Measurements from ENCODE around the gene AQP5.
A peak's percentile ranks its signal among the peaks of the same experiment; 100 is the strongest.

Gene AQP5

DNA sequence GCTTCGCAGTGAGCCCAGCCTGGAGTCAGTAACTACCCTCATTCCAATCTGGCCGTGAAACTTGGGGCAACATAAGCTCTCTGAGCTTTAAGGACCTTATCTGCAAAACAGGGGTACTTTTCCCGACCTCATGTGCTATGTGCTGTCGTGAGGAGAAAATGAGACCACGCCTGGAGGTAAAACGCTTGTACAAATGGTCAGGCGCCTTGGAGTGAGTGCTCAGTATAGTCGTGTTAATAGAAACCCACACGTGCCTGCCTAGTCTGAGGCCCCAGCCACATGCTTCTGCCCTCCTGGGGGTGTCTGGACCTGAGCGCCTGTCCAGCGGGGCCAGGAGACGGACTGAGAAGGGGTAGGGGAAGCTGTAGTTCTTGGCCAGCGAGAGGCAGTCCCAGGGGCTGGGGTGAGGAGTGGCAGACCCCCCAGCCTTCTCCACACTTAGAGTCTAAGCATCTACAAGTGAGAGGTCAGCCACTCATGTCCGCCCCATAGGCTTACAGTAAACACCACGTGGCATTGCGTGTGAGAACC, 4.9 kb downstream of the AQP5 start:
- DNase-seq: no peak

DNA sequence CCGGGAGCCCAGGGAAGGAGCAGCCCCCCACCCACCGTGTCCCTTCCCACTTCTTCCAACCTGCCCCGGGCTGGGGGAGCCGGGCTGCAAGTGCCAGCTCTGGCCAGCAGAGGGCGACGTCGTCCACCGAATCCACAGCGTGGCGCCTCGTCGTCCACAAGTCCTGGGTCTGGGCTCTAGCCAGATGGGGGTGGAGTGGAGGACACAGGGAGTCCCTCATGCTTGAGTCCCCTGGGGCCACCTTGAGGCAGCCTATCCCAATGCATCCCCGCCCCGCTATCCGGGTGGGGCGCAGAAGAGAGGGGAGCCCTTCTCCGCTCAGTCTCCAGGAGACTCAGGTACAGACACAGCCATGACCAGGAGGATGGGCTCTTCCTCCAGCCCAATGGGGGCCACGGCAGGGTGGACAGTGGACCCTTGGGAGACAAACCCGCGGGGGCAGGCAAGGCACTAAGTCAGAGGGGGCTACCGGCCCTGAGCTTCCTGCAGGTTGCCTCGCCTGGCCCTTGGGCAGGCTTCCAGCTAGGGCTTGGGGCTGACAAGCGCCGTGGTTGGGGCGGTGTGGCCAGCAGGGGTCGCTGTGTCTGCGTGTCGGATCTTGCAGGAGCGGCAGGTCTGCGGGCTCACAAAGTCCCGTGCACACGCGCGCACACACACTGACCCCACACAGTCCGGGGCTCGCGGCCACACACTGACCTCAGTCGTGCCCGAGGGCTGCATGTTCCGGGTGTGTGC, 5.5 kb downstream of the AQP5 start:
- DNase-seq: peak; percentile 73

DNA sequence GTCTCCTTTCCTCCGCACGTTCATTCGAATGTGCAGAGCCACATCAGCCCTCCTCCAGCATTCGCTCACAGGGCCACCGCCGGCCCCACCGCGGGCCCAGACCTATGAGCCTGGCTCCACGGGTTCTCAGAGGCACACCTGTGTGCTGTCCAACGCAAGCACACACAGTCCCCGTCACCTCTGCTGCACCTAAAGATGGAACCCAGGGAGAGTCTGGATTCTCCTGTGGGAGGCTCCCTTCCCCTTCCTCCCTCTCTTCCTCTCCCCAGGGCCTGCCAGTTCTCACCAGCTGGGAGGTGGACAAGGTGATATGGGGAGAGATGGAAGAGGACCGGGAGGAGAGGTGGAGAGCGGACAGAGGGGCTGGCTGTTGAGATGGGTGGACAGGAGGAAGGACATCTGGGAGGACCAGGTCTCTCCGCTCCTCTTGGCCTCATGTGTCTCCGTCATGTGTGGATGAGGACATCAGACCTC, 6.1 kb downstream of the AQP5 start:
- no peak for DNase-seq

DNA sequence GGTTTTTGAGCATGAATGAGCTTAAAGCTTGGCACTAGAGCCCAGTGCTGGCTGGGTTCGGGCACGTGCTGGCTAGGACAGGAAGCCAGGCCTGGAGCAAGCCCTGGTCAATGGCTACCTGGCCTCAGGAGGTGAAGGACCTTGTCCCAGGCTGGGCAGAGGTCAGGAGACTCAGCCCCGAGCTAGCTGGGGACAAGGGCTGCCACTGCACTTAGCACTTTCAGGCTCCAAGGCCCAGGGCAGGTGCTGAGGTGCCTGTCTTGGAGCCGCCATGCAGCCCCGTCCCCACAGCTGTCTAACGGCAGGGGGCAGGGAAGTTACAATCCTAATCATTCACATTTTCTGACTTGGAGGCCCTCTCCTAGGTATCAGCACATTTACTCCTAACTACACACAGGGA, 6.8 kb downstream of the AQP5 start:
- DNase-seq: no peak

DNA sequence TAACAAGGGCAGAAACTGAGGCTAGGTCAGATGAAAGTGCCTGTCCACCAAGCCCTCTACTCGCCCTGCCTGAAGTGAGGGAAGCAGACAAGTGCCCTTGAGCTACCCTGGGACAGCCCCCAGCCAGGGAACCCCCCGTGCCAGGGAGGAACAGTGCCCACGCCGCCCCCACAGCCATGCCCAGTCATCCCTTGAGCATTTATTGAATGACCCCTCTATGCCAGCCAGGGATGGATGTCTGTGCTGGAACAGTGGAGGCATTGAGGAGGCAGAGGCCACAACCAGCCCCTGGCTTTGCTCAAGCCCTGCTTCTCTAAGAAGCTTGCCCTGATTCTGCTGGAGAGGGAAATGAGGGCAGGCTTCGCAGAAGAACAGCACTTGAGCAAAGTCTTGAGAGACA, 7.4 kb downstream of the AQP5 start:
- no peak for DNase-seq

DNA sequence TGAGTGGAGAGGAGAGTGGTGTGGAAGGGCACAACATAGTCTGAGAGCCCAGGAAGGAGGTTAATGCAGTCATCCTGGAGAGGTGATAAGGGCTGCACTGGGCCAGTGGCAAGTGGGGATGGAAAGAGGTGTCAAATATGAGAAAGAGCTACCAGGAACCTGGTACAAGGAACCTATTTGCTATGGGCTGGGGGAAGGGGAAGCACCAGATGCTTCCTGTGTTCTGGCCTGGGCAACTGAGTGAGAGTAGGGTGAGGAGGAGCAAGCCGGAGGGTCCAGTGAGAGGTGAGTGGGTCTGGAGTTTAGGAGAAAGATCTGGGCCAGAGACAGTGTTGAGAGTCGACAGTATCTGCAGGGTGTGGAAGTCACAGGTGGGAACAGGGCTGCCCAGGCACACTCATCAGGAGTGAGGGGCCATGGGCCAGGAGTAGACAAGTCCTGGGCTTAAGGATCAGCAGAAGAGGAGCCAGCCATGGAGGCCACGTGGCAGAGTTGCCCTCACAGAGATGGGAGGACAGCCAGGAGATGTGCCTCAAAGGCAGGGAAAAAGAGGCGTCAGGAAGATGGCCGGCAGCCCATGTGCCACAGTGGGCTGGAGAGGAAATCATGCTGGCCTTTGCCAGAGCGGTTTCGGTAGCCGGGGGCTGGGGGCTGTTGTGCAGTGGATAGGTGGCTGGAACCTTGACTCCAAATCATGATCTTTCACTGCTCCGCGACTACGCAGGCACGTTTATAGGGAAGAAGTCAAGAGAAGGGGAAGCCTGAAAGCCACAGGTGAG, 8.2 kb downstream of the AQP5 start:
- DNase-seq: no peak

DNA sequence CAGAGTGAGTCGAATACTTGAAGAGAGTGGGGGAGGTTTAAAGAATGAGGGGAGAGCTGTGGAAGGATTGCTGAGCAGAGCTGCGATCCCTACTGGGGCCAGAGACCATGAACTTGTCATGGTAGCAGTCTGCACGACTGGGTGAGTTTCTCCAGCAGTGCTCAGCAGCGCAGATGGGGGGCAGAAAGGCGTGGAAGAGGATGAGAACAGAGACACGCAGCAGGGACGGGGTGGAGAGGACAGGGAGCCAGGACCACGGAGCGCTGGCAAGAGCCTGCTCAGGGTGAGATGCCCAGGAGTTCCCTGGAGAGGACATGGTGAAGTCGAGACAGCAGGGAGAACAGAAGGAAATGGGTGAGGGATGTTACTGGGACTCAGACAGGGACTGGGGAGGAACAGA, 9.0 kb downstream of the AQP5 start:
- no peak for DNase-seq

DNA sequence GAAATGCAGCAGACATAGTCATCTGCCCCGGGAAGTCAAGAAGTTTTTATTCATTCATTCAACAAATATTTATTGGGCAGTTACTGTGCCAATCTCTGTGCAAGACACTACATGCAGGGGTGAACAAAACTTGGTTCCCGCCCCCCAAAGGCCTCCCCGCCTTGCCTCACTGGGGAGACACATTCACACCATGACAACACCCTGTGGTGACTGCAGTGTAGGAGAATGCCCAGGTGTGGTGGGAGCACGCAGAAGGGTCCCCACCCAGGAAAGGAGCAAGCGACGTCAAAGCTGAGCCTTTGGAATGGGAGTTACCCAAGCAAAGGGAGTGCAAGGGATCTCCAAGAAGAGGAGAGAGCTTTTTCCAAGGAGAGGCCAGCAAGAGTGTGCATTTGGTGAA, 9.5 kb downstream of the AQP5 start:
- no peak for DNase-seq

DNA sequence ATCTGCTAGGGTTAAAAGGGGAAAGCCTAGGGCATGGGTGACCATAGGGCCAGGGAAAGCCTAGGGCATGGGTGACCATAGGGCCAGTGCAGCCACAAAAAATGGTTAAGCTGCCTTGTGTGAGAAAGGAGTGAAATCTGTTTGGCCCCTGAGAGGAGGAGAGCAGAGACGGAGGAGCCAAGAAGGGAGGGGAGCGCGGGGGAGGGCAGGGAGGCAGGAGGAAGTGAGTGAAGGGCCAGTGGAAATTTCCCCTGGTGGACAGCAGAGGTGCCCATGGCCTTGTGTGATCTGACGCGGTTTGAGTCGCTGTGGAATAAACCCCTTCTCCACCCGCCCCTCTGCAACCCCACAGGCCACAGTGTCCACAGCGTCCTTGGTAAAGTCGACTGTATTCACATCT, 10.5 kb downstream of the AQP5 start:
- DNase-seq: no peak

DNA sequence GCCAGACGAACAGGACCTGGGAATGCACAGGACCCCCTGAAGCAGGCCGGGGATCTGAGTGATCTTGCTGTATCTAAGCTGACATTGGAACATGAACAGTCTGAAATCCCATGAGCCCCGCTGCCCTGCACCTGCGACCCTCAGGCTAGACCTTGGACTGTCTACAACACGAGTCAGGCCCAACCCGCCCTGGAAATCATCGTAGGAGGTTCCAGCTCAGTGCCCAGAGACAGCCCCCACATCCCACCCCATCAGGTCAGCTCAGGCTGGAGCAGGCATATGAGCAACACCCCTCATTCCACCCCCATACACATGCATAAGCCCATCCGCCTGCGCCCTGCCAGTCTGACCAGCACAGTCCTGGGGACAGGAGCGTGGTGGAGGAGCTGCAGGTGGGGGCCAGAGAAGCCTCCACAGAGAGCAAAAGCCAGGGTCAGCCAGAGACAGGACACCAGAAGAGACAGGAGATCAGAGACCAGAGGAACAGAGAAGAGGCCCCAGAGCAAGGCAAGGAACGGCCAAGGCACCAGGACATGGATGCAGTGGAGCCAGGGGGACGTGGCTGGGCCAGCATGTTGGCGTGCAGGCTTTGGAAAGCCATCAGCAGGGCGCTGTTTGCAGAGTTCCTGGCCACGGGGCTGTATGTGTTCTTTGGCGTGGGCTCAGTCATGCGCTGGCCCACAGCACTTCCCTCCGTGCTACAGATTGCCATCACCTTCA, 11.1 kb downstream of the AQP5 start, which contains the start of gene AQP6:
AQP6 (plus strand) TSS at position 307 of the 720 bp plus-strand sequence; CDS start at position 534, 227 bp downstream.
- no peak for DNase-seq

DNA sequence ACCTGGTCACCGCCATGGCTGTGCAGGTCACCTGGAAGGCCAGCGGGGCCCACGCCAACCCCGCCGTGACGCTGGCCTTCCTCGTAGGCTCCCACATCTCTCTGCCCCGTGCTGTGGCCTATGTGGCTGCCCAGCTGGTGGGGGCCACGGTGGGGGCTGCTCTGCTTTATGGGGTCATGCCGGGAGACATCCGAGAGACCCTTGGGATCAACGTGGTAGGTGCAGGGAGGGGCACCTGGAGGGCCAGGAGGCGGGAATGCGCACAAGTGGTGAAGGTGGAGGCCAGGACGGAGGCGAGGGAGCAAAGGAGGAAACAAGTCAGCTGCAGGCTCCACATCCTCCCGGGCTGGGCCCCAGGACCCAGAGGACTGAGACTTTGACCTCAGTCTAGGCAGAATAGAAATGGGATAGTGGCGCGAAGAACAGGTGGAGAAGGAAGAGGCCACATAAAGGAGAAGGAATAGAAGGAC, 11.7 kb downstream of the AQP5 start:
- no peak for DNase-seq

DNA sequence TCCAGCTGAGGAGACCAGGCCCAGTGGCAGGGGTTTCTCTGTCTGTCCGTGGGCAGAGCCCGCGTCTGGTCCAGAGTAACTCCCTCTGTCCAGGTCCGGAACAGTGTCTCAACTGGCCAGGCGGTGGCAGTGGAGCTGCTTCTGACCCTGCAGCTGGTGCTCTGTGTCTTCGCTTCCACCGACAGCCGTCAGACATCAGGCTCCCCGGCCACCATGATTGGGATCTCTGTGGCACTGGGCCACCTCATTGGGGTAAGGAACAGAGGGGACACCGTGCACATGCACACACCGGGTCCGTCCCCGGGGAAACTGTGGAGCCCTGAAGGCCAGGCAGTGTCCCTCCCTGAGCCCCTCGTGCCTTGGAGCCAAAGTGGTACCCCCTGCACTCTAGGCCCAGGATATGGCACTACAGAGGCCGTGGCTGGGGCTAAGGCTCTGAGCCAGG, 12.6 kb downstream of the AQP5 start:
- DNase-seq: no peak

DNA sequence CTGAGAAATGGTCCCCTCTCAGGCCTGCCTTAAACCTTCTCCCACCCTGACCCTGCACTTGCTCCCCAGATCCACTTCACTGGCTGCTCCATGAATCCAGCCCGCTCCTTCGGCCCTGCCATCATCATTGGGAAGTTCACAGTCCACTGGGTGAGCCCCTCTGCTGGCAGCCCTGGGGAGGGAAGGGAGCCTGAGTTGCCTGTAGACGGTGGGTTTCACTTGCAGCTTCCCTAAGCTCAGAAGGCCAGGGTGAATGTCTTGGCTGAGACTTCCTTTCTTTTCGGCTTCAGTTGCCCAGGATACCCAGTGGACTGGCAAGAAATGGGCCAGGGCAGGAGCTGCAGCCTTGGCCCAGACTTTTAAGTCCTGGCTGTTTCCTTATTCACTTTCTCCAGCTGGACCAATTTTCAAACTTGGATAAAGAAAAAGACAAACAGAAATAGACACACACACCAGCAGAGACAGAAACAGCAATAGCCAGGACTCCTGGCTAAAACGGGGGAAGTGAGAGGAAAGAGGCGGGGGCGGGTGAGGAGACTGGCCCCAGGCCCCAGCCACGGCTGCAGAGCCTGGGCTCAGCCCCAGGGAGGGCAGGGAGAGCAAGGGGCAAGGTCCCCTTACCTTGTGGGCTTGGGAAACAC, 13.1 kb downstream of the AQP5 start:
- no peak for DNase-seq

DNA sequence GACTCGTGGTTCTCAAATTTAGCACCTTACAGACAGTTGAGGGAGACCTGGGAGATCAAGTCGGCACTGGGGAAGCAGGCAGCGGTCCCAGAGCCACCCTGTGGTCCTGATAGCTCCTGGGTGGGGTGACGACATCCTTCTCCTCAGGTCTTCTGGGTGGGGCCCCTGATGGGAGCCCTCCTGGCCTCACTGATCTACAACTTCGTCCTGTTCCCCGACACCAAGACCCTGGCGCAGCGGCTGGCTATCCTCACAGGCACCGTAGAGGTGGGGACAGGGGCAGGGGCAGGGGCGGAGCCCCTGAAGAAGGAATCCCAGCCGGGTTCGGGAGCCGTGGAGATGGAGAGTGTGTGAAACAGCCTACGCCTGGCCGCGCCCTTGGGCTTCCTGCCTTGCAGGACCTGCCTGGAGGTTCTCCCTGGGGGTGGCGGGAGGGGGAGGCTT, 13.7 kb downstream of the AQP5 start:
- no peak for DNase-seq

DNA sequence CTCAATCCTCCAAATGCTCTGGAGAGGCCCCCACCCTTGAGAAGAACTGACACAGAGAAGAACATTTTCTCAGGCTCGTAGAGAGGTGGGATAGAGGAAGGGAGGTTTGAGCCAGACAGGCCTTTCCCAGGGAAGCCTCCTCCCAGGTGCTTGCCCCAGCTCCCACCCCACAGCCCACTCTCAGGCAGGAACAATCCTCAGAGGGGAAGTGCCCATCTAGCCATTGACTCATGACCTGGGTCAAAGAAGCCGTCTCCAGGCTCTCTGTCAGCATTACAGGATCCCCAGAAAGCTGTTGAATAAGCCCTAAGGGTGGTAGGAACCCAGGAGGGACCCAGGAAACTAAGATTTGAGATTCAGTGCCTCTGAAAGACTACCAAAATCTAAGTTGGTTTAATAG, 14.9 kb downstream of the AQP5 start:
- DNase-seq: no peak

DNA sequence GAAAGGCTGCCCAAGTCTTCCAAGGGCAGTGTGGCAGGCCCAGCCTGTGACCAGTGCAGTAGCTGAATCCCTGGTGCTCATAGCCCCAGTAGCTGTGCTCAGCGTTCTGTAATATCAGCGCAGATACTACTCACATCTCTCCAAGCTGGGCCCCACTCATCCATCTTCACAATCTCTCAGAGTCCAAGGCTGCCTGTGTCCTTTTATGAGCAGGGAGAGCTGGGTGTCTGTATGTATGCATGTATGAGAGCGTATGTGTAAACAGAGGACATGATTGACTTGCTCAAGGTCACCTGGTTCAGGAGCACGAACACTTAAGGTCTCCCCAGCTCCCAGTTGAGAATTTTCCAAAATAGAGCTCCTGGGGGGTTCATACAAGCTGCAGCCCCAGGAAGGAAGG, 16.5 kb downstream of the AQP5 start:
- DNase-seq: no peak

DNA sequence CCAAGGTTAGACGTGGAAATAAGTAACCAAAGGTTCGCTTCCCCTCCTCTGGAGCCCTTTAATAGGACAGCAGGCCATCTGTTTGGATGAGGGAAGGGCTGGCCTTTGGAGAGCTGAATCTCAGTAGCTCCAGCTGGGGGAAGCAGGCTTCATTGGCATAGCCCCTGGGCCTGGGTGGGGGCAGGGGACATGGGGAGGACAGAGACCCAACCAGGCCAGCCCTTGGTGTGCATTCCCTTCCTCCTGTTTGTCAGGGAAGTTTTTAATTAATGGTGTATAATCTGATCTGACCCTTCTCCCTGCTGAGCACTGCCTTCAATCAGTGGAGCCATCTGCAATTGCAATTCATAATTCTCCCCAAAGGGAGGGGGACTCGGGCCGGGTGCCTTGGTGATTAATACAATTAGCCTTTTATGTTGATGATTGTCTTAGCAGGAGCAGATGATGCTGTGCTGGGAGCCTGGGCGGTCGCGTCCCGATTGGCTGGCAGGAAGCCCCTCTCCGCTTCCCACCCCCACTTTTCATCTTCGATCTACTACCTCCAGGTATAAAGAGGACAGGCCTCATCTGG, 17.4 kb downstream of the AQP5 start:
- DNase-seq: no peak

DNA sequence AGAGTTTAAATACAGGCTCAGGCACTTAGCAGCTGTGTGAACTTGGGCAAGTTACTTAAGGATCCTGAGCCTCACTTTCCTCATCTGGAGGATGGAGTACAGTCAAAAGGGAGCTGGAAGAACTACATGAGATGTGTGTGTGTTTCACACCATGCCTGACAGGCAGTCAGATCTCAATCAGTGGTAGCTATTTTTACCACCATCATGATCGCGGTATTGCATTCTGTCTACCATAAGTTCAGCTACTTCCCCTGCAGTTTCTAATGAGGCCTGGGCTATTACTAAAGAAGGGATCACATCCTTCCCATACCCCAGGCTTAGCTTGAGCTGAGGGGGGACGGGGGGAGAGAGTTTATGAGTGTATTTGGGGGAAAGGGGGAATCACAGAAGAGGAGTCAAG, 18.1 kb downstream of the AQP5 start:
- DNase-seq: no peak

DNA sequence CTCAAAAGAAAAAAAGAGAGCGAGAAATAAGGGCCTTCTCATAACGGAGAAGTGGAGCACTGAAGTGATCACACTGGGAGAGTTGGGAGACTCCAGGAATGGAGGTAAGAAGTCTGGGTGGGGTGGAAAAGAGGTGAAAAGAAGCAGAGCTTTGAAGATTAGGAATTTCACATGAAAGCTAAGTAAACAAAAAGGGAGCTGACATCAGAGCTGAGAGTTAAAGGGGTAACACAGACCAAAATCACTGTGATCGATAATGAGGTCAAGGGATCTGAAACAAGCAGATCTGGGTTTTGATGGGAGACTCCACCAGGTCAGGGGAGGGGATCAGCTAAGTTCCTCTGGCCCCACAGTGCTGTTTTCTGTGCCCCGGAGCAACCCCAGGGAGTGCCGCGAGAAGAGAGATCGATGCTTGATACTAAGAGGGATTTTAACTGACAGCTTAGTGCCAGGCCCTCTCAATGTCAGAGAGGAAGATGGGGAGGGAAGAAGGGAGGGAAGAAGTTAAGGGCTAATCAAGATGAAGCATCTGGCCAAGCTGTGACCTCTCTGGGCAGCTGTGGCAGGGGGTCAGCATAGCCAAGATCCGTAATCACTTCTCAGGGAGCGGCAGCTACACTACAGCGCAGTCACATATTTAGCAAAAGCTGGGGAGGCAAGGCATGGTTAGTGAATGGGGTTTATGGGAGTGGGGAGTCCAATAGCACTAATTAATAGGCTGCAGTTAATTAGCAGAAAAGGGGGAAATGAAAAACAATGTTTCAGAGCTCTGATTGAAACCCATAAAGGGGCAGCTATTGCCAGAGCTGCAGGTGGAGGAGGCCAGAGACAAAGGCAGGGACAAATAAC, 19.1 kb downstream of the AQP5 start:
- DNase-seq: no peak

DNA sequence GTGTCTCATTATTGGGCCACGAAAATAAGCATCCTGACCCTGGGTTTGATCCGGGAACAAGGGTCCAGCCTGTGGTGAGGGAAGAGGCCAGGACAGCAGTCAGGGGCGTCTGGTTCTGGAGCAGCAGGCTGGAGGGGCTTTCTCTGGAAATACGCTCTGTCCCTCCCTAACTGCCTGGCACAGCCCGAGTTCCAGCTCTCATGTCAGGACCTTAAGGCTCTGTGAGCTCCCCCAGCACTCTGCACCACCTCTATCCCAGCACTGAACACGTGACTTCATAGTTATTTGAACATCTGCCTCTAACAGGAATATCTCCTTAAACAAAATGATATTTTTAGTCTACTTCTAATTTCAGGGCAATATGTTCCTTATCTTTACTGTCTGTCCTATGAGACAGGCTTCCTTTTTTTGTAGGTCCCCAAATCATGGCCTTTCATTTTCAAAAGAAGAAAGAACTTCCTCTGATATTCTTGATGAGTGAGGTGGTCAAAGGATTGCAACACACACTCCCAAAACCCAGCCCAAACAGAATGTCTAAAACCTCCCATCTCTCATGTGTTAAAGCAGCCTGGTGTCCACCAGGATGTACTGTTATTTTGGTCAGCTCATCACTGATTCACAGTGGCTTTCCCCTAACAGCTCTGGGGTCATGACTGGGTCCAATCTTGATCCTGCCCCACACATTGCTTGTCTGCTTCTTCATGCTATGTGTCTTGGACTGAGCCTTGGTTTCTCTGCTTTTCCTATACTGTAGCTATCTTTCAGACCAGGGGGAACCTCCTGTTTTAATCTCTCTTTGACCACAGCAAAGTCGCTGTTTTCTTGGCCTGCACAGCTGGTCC, 20.8 kb downstream of the AQP5 start:
- DNase-seq: no peak

Measured in NCI-H2107 (cell line).